ENCODE measurements around the gene LENEP. TPM values are rescaled to one million over a fixed set of nuclear protein-coding genes. Genes with fewer than 3 reads are reported as not detected.

The LENEP gene
- total RNA-seq, 1 experiment from 2014 or later: 1.3 TPM

DNA sequence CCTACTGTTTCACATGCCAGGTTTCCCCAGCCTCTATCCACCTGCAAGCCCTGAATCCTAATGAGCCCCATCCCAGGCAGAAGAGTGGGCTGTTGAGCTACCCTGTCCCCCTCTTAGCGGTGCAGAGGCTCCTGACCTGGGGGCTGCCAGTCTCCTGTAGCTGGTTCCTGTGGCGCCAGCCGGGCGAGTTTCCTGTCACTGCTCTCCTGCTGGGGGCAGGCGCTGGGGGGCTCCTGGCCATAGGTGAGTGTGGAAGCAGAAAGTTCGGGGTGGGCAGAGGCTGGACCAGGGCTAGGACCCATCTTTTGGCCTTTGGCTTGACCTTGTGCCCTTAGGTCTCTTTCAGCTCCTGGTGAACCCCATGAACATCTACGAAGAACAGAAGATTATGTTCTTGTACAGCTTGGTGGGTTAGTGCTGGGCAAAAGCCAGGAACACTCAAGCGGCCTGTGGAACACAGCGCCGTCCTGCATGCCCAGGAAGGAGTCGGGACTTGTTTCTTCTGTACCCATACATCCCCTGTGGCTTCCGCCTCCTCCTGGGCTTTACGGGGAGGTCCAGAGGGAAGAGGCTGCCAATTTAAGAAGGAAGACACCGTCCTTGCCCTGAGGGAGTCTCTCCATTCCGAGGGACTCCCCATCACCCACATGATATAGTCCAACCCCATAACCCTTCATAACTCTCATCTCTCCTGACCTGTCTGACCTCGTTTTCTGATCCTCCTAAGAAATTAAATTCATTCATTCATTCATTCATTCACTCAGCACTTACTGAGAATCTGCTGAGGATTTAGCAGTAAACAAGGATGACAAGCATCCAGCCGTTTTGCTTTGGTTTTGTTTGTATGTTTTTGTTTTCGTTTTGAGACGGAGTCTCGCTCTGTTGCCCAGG is 41.2 kb downstream of the LENEP start:
- Histone ChIP-seq H3K27me3 (ENCODE audit: insufficient read depth, low read depth) (no peaks in the 10 kb centered on the region), H3K9me3 (ENCODE audit: insufficient read depth, low read depth) (no peaks in the 10 kb centered on the region), H3F3A (ENCODE audit: insufficient read depth, low read depth) (peaks cover 23% of the 10 kb centered on the region), H3K36me3 (ENCODE audit: low read depth) (no peaks in the 10 kb centered on the region), H3K79me2 (ENCODE audit: low read depth) (no peaks in the 10 kb centered on the region), H2AFZ (no peak overlapping the region), H3K4me2 (no peak overlapping the region), H3K9me2 (ENCODE audit: insufficient read depth) (no peaks in the 10 kb centered on the region), H3K4me1 (replicated peaks; ENCODE audit: insufficient read depth) (peaks cover 27% of the 10 kb centered on the region), H3K4me3 (no peak overlapping the region), H4K20me1 (ENCODE audit: insufficient read depth) (no peaks in the 10 kb centered on the region), H3K27ac (no peak overlapping the region)
- TF ChIP-seq, protein P1, sequence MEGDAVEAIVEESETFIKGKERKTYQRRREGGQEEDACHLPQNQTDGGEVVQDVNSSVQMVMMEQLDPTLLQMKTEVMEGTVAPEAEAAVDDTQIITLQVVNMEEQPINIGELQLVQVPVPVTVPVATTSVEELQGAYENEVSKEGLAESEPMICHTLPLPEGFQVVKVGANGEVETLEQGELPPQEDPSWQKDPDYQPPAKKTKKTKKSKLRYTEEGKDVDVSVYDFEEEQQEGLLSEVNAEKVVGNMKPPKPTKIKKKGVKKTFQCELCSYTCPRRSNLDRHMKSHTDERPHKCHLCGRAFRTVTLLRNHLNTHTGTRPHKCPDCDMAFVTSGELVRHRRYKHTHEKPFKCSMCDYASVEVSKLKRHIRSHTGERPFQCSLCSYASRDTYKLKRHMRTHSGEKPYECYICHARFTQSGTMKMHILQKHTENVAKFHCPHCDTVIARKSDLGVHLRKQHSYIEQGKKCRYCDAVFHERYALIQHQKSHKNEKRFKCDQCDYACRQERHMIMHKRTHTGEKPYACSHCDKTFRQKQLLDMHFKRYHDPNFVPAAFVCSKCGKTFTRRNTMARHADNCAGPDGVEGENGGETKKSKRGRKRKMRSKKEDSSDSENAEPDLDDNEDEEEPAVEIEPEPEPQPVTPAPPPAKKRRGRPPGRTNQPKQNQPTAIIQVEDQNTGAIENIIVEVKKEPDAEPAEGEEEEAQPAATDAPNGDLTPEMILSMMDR (conservative IDR thresholded peaks at IDR 0.05): no peak
- TF ChIP-seq EZH2 (IDR thresholded peaks at IDR 0.05; ENCODE audit: low read depth): no peak
- DNase-seq: no peak
- CTCF ChIA-PET: no interaction called here
- no TSS peak for BruUV-seq (replicated peaks)
- POLR2A ChIA-PET (ENCODE audit: unreplicated experiment): no interaction called here
- intact Hi-C loops (cut with micrococcal nuclease; ENCODE audit: unreplicated experiment): no loop called here

DNA sequence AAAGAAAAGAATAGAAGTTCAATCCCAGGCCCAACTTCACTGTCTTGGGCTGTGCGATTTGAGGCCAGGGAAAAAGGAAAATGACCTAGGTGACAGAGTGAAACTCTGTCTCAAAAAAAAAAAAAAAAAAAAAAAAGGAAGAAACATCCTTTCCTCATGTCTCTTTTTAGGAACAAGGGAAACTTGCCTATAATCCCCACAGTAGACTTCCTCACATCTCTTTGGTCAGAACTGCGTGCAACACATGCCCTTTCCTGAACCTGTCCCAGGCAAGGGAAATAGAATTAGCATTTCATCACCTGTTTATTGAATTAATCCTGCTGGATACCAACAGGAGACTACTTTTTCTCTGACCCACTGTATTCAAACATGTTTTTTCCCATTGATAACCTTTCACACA is 42.5 kb downstream of the LENEP start:
- no peak overlapping the region for H3K27ac ChIP-seq
- H3K79me2 ChIP-seq (ENCODE audit: low read depth): no peaks in the 10 kb centered on the region
- no peaks in the 10 kb centered on the region for H3K36me3 ChIP-seq (ENCODE audit: low read depth)
- no peaks in the 10 kb centered on the region for H3K9me3 ChIP-seq (ENCODE audit: insufficient read depth, low read depth)
- H3K4me2 ChIP-seq: no peak overlapping the region
- peaks cover 25% of the 10 kb centered on the region for H3F3A ChIP-seq (ENCODE audit: insufficient read depth, low read depth)
- H3K4me3 ChIP-seq: no peak overlapping the region
- no peak for DNase-seq
- ChIA-PET CTCF (no interaction called here), POLR2A (ENCODE audit: unreplicated experiment) (interaction anchor here (0.5 to 0.7 kb wide), 3 partner anchors 15 to 362 kb away, joined by 3 to 11 read pairs (median 4); partner anchors contain the start of gene ADAM15)
- TF ChIP-seq, protein P1 (conservative IDR thresholded peaks at IDR 0.05): no peak
- TF ChIP-seq EZH2 (IDR thresholded peaks at IDR 0.05; ENCODE audit: low read depth): no peak
- intact Hi-C loops (cut with micrococcal nuclease; ENCODE audit: unreplicated experiment): no loop called here
- peaks cover 28% of the 10 kb centered on the region for H3K4me1 ChIP-seq (replicated peaks; ENCODE audit: insufficient read depth)
- H3K27me3 ChIP-seq (ENCODE audit: insufficient read depth, low read depth): no peaks in the 10 kb centered on the region
- BruUV-seq (replicated peaks): no TSS peak
- no peak overlapping the region for H2AFZ ChIP-seq
- no peaks in the 10 kb centered on the region for H3K9me2 ChIP-seq (ENCODE audit: insufficient read depth)
- H4K20me1 ChIP-seq (ENCODE audit: insufficient read depth): no peaks in the 10 kb centered on the region

DNA sequence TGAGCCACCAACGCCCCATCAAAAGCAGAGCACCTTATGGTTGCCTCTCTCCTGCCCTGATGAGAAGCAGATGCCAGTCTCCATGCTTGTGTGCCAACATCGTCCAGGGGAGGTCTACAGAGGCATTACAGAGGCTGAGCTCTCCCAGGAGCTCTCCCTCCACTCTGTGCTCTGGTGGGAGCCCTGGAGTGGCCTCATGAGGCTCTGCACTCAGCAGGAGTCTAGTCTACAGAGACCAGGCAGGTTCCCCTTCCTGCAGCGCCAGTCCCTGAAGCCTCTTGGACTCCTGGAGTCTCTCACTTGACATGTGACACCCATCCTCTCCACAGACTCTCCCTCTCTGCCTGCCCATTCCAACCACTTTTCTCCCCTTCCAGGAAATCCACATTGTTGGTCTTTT is 43.7 kb downstream of the LENEP start:
- no peaks in the 10 kb centered on the region for H3K36me3 ChIP-seq (ENCODE audit: low read depth)
- H3K27ac ChIP-seq: no peak overlapping the region
- TF ChIP-seq EZH2 (IDR thresholded peaks at IDR 0.05; ENCODE audit: low read depth): no peak
- TF ChIP-seq, protein P1 (conservative IDR thresholded peaks at IDR 0.05): no peak
- peaks cover 28% of the 10 kb centered on the region for H3K4me1 ChIP-seq (replicated peaks; ENCODE audit: insufficient read depth)
- H4K20me1 ChIP-seq (ENCODE audit: insufficient read depth): no peaks in the 10 kb centered on the region
- peaks cover 25% of the 10 kb centered on the region for H3F3A ChIP-seq (ENCODE audit: insufficient read depth, low read depth)
- no peak overlapping the region for H3K4me3 ChIP-seq
- POLR2A ChIA-PET (ENCODE audit: unreplicated experiment): interaction anchor here (0.6 kb wide), 2 partner anchors 35 to 56 kb away, joined by 3 to 22 read pairs; no protein-coding TSS in a partner anchor
- H2AFZ ChIP-seq: no peak overlapping the region
- no TSS peak for BruUV-seq (replicated peaks)
- no peaks in the 10 kb centered on the region for H3K9me3 ChIP-seq (ENCODE audit: insufficient read depth, low read depth)
- intact Hi-C loops (cut with micrococcal nuclease; ENCODE audit: unreplicated experiment): no loop called here
- H3K4me2 ChIP-seq: no peak overlapping the region
- no peaks in the 10 kb centered on the region for H3K9me2 ChIP-seq (ENCODE audit: insufficient read depth)
- no peaks in the 10 kb centered on the region for H3K79me2 ChIP-seq (ENCODE audit: low read depth)
- DNase-seq: no peak
- H3K27me3 ChIP-seq (ENCODE audit: insufficient read depth, low read depth): no peaks in the 10 kb centered on the region
- CTCF ChIA-PET: interaction anchor here (0.5 to 1.4 kb wide), 2 partner anchors 31 to 67 kb away, joined by 4 to 6 read pairs; partner anchors contain the start of gene SHC1
